Measurements from ENCODE around the gene OR5AU1.

OR5AU1 gene

GRCh38 chr14:21109377-21110138, 46.3 kb downstream of the OR5AU1 start:
- CTCF ChIA-PET, result interaction anchor here (0.7 to 0.8 kb wide), 2 partner anchors 15 to 111 kb away, joined by 3 read pairs; partner anchors contain the start of gene SLC39A2
- no peak for DNase-seq (ENCODE audit: extremely low spot score)
- POLR2A ChIA-PET, result interaction anchor here (0.5 to 1.5 kb wide), 2 partner anchors 26 to 39 kb away, joined by 3 to 5 read pairs; partner anchors contain the start of gene ARHGEF40
- TF ChIP-seq FOXM1 (IDR thresholded peaks at IDR 0.05; ENCODE audit: borderline replicate concordance) (no peak), PKNOX1 (IDR thresholded peaks at IDR 0.05) (no peak), NFRKB (IDR thresholded peaks at IDR 0.05) (no peak), ARNT (IDR thresholded peaks at IDR 0.05) (no peak), TARDBP (IDR thresholded peaks at IDR 0.05) (no peak), FOXA1 (IDR thresholded peaks at IDR 0.05) (no peak), ELF4 (IDR thresholded peaks at IDR 0.05) (no peak), BHLHE40 (IDR thresholded peaks at IDR 0.05; ENCODE audit: borderline replicate concordance) (no peak), SUZ12 (IDR thresholded peaks at IDR 0.05) (no peak), LEF1 (IDR thresholded peaks at IDR 0.05; ENCODE audit: borderline replicate concordance) (no peak), L3MBTL2 (conservative IDR thresholded peaks at IDR 0.05) (no peak), SP1 (IDR thresholded peaks at IDR 0.05) (no peak), FOXK2 (IDR thresholded peaks at IDR 0.05) (no peak)

GRCh38 chr14:21108791-21109190, 47.1 kb downstream of the OR5AU1 start:
- ChIA-PET CTCF (interaction anchor here (0.6 to 1.6 kb wide), 3 partner anchors 48 to 103 kb away, joined by 3 to 6 read pairs (median 4); no protein-coding TSS in a partner anchor), POLR2A (interaction anchor here (0.5 to 1.5 kb wide), 2 partner anchors 25 to 38 kb away, joined by 3 to 5 read pairs; partner anchors contain the start of gene ARHGEF40)
- DNase-seq (ENCODE audit: extremely low spot score), result no peak
- no peak for TF ChIP-seq FOXA1 (IDR thresholded peaks at IDR 0.05)
- no peak for TF ChIP-seq ARNT (IDR thresholded peaks at IDR 0.05)
- no peak for TF ChIP-seq CTBP1 (IDR thresholded peaks at IDR 0.05; ENCODE audit: borderline replicate concordance)
- no peak for TF ChIP-seq SP1 (IDR thresholded peaks at IDR 0.05)

- ChIA-PET CTCF (interaction anchor here (1.6 to 5.1 kb wide), 2 partner anchors 12 to 93 kb away, joined by 4 to 58 read pairs; no protein-coding TSS in a partner anchor), POLR2A (no interaction called here)
- no peak for TF ChIP-seq ELF4 (IDR thresholded peaks at IDR 0.05)
- no peak for TF ChIP-seq FOXK2 (IDR thresholded peaks at IDR 0.05)
- TF ChIP-seq TARDBP (IDR thresholded peaks at IDR 0.05), result no peak
- no peak for TF ChIP-seq LEF1 (IDR thresholded peaks at IDR 0.05; ENCODE audit: borderline replicate concordance)
- no peak for TF ChIP-seq FOXM1 (IDR thresholded peaks at IDR 0.05; ENCODE audit: borderline replicate concordance)
- TF ChIP-seq FOXA1 (IDR thresholded peaks at IDR 0.05), result no peak
- DNase-seq (ENCODE audit: extremely low spot score), result no peak
Observed at GRCh38 chr14:21107283-21107800, 48.5 kb downstream of the OR5AU1 start.

- ChIA-PET CTCF (interaction anchor here (1.0 to 5.1 kb wide), 5 partner anchors 12 to 92 kb away, joined by 4 to 73 read pairs (median 32); partner anchors contain the start of gene ARHGEF40), POLR2A (interaction anchor here (0.9 kb wide), 1 partner anchor 35 kb away, joined by 3 read pairs; no protein-coding TSS in a partner anchor)
- DNase-seq (ENCODE audit: extremely low spot score), result peak; percentile 74
- TF ChIP-seq FOXK2 (IDR thresholded peaks at IDR 0.05) (no peak), SP1 (IDR thresholded peaks at IDR 0.05) (no peak), HDGF (IDR thresholded peaks at IDR 0.05; ENCODE audit: borderline replicate concordance) (no peak), ARNT (IDR thresholded peaks at IDR 0.05) (no peak), CTBP1 (IDR thresholded peaks at IDR 0.05; ENCODE audit: borderline replicate concordance) (no peak), BHLHE40 (IDR thresholded peaks at IDR 0.05; ENCODE audit: borderline replicate concordance) (no peak), FOXA1 (IDR thresholded peaks at IDR 0.05) (no peak), SUZ12 (IDR thresholded peaks at IDR 0.05) (no peak), NFRKB (IDR thresholded peaks at IDR 0.05) (no peak), L3MBTL2 (conservative IDR thresholded peaks at IDR 0.05) (no peak), FOXM1 (IDR thresholded peaks at IDR 0.05; ENCODE audit: borderline replicate concordance) (no peak), PKNOX1 (IDR thresholded peaks at IDR 0.05) (no peak), TARDBP (IDR thresholded peaks at IDR 0.05) (no peak), LEF1 (IDR thresholded peaks at IDR 0.05; ENCODE audit: borderline replicate concordance) (no peak), ELF4 (IDR thresholded peaks at IDR 0.05) (no peak), ZNF384 (IDR thresholded peaks at IDR 0.05) (no peak)
Observed at GRCh38 chr14:21106498-21107282, 49.2 kb downstream of the OR5AU1 start.

- POLR2A ChIA-PET, result interaction anchor here (0.9 to 3.5 kb wide), 2 partner anchors 34 to 38 kb away, joined by 3 to 45 read pairs; no protein-coding TSS in a partner anchor
- CTCF ChIA-PET, result interaction anchor here (0.7 to 5.1 kb wide), 6 partner anchors 11 to 95 kb away, joined by 3 to 73 read pairs (median 22); partner anchors contain the start of gene ARHGEF40
- DNase-seq (ENCODE audit: extremely low spot score), result no peak
Observed at GRCh38 chr14:21106176-21106497, 49.7 kb downstream of the OR5AU1 start.

GRCh38 chr14:21105095-21105494, 50.8 kb downstream of the OR5AU1 start:
- TF ChIP-seq SUZ12 (IDR thresholded peaks at IDR 0.05), result no peak
- POLR2A ChIA-PET, result interaction anchor here (0.8 to 6.3 kb wide), 11 partner anchors 10 to 134 kb away, joined by 3 to 72 read pairs (median 10); partner anchors contain the start of gene ARHGEF40
- DNase-seq (ENCODE audit: extremely low spot score), result no peak
- CTCF ChIA-PET, result interaction anchor here (0.7 to 5.1 kb wide), 13 partner anchors 10 to 168 kb away, joined by 3 to 73 read pairs (median 12); partner anchors contain the start of gene ARHGEF40

More at GRCh38 chr14:21106176-21106497, 49.7 kb downstream of the OR5AU1 start:
- TF ChIP-seq SUZ12 (IDR thresholded peaks at IDR 0.05) (no peak), ELF4 (IDR thresholded peaks at IDR 0.05) (no peak), TARDBP (IDR thresholded peaks at IDR 0.05) (no peak)

All from HEK293T (cell line).